Naive thymus-derived CD8-positive, alpha-beta T cell (primary cell): Measurements from ENCODE around the gene AATF. TPM values are rescaled to one million over a fixed set of nuclear protein-coding genes. Genes with fewer than 3 reads are reported as not detected.

Source experiments
- ATAC-seq, 2 donors: fragments of 150-1000 bp; cut with Tn5 transposase in 1 of 2; sonication (Bioruptor Pico), chemical (Tn5 transposase) in 1 of 2; 1 replicate in 1 of 2; 2 replicates in 1 of 2; pipeline ENCODE4 v1.10.0; 2021; ENCODE audit warnings: mild to moderate bottlenecking in 2 of 2, moderate library complexity in 2 of 2
- POLR2A ChIA-PET: fragments of 350-600 bp; sonication (Branson Sonifier 250); formaldehyde crosslinking; loops from one replicate; lab custom pipeline; 2021; ENCODE audit warnings: antibody characterized with exemption; lab: Charles Lee
- DNase-seq, 10 donors: peaks; one replicate each; pipeline versions ENCODE4 v3.0.0 to v3.0.0-alpha.2; 2020 to 2022
- H3K27ac Mint-ChIP-seq, 10 donors: one replicate each; pipeline ENCODE4 v1.8.0; 2020 to 2022; ENCODE audit warnings: mild to moderate bottlenecking in 10 of 10, mixed read lengths in 10 of 10, moderate library complexity in 4 of 10, inconsistent platforms in 1 of 10
- H3K27me3 Mint-ChIP-seq, 5 donors: one replicate each; pipeline ENCODE4 v1.8.0; 2021 to 2022; ENCODE audit warnings: mixed read lengths in 5 of 5
- H3K36me3 Mint-ChIP-seq, 3 donors: one replicate each; pipeline ENCODE4 v1.8.0; 2020 to 2022; ENCODE audit warnings: mixed read lengths in 3 of 3, mild to moderate bottlenecking in 2 of 3, inconsistent platforms in 1 of 3
- H3K4me1 Mint-ChIP-seq, 4 donors: one replicate each; pipeline ENCODE4 v1.8.0; 2021 to 2022; ENCODE audit warnings: mixed read lengths in 4 of 4
- H3K4me3 Mint-ChIP-seq, 10 donors: one replicate each; pipeline ENCODE4 v1.8.0; 2020 to 2022; ENCODE audit warnings: mild to moderate bottlenecking in 10 of 10, mixed read lengths in 10 of 10, moderate library complexity in 6 of 10, inconsistent platforms in 1 of 10
- H3K9me3 Mint-ChIP-seq, 9 donors: one replicate each; pipeline ENCODE4 v1.8.0; 2020 to 2022; ENCODE audit warnings: mixed read lengths in 9 of 9, mild to moderate bottlenecking in 3 of 9, inconsistent platforms in 1 of 9, moderate library complexity in 1 of 9
- polyA plus RNA-seq, 3 donors: library from polyadenylated mRNA; unstranded; fragments of 300-500 nt; fragmentation: Illumina TruSeq; gene quantifications; one replicate each; pipeline ENCODE4 v1.2.3, GENCODE V29; 2021
- total RNA-seq, 8 experiments: library from RNA in 2 of 8; stranded (reverse) in 2 of 8; gene quantifications; one replicate each; pipeline ENCODE4 v1.2.3 and lab custom pipeline; 2021 to 2026

The AATF gene
- total and polyA plus RNA-seq, 5 experiments from 2014 or later: 59.7 to 89.7 (median 65.0) TPM

GRCh38 chr17:37043201-37043600 is 94.4 kb downstream of the AATF start:
- Mint-ChIP-seq H3K4me1 (peaks cover 11 to 17% (median 13%) of the 10 kb centered on the region in 4 donors), H3K27ac (peak overlapping the region in 8 of 10 donors; percentile 5 to 72 (median 28)), H3K9me3 (no peaks in the 10 kb centered on the region), H3K36me3 (peaks cover 0 to 47% (median 7%) of the 10 kb centered on the region in 3 donors), H3K4me3 (no peak overlapping the region), H3K27me3 (no peaks in the 10 kb centered on the region)
- POLR2A ChIA-PET: no interaction called here
- DNase-seq (no peak), ATAC-seq (no peak)

GRCh38 chr17:37045351-37045922 is 96.7 kb downstream of the AATF start:
- no peaks in the 10 kb centered on the region for H3K9me3 Mint-ChIP-seq
- peaks cover 0 to 39% (median 7%) of the 10 kb centered on the region in 3 donors for H3K36me3 Mint-ChIP-seq
- H3K4me3 Mint-ChIP-seq: no peak overlapping the region
- POLR2A ChIA-PET: interaction anchor here (0.7 kb wide), 1 partner anchor 279 kb away, joined by 3 read pairs; no protein-coding TSS in a partner anchor
- no peaks in the 10 kb centered on the region for H3K27me3 Mint-ChIP-seq
- peaks cover 11 to 18% (median 15%) of the 10 kb centered on the region in 4 donors for H3K4me1 Mint-ChIP-seq
- peak overlapping the region in 6 of 10 donors; percentile 0 to 75 (median 45) for H3K27ac Mint-ChIP-seq
- DNase-seq (no peak), ATAC-seq (no peak)

GRCh38 chr17:37047631-37048104 is 98.9 kb downstream of the AATF start:
- POLR2A ChIA-PET: interaction anchor here (0.5 kb wide), 1 partner anchor 138 kb away, joined by 4 read pairs; no protein-coding TSS in a partner anchor
- no peaks in the 10 kb centered on the region for H3K27me3 Mint-ChIP-seq
- H3K4me3 Mint-ChIP-seq: no peak overlapping the region
- peaks cover 0 to 45% (median 4%) of the 10 kb centered on the region in 3 donors for H3K36me3 Mint-ChIP-seq
- peak; percentile 91 to 92 for ATAC-seq
- peaks cover 11 to 21% (median 15%) of the 10 kb centered on the region in 4 donors for H3K4me1 Mint-ChIP-seq
- DNase-seq: peak; percentile 60 to 85 (median 72)
- H3K9me3 Mint-ChIP-seq: no peaks in the 10 kb centered on the region
- peak overlapping the region in 7 of 10 donors; percentile 12 to 76 (median 63) for H3K27ac Mint-ChIP-seq

GRCh38 chr17:37048811-37049210 is 100.1 kb downstream of the AATF start:
- Mint-ChIP-seq H3K9me3 (no peaks in the 10 kb centered on the region), H3K36me3 (peaks cover 0 to 48% (median 4%) of the 10 kb centered on the region in 3 donors), H3K27me3 (no peaks in the 10 kb centered on the region), H3K27ac (no peak overlapping the region), H3K4me1 (peaks cover 7 to 17% (median 9%) of the 10 kb centered on the region in 4 donors), H3K4me3 (no peak overlapping the region)
- DNase-seq (no peak), ATAC-seq (no peak)
- POLR2A ChIA-PET: interaction anchor here (0.7 kb wide), 1 partner anchor 448 kb away, joined by 6 read pairs; the partner anchor contains the start of gene MRM1

- DNase-seq (no peak), ATAC-seq (no peak)
- peaks cover 0 to 56% (median 11%) of the 10 kb centered on the region in 3 donors for H3K36me3 Mint-ChIP-seq
- no peak overlapping the region for H3K4me3 Mint-ChIP-seq
- H3K27me3 Mint-ChIP-seq: no peaks in the 10 kb centered on the region
- peaks cover 7 to 17% (median 9%) of the 10 kb centered on the region in 4 donors for H3K4me1 Mint-ChIP-seq
- H3K27ac Mint-ChIP-seq: no peak overlapping the region
- POLR2A ChIA-PET: no interaction called here
- H3K9me3 Mint-ChIP-seq: no peaks in the 10 kb centered on the region
These were observed 102.2 kb downstream of the AATF start for GRCh38 chr17:37050920-37051319.

- no peaks in the 10 kb centered on the region for H3K27me3 Mint-ChIP-seq
- peaks cover 0 to 60% (median 14%) of the 10 kb centered on the region in 3 donors for H3K36me3 Mint-ChIP-seq
- no peak for ATAC-seq
- POLR2A ChIA-PET: no interaction called here
- H3K9me3 Mint-ChIP-seq: no peaks in the 10 kb centered on the region
- peak overlapping the region in 1 of 10 donors; percentile 84 for H3K27ac Mint-ChIP-seq
- H3K4me3 Mint-ChIP-seq: no peak overlapping the region
- H3K4me1 Mint-ChIP-seq: peaks cover 7 to 17% (median 9%) of the 10 kb centered on the region in 4 donors
- no peak for DNase-seq
These were observed 102.6 kb downstream of the AATF start for GRCh38 chr17:37051381-37051780.

- H3K36me3 Mint-ChIP-seq: peaks cover 0 to 65% (median 18%) of the 10 kb centered on the region in 3 donors
- no peak for ATAC-seq
- POLR2A ChIA-PET: no interaction called here
- no peaks in the 10 kb centered on the region for H3K9me3 Mint-ChIP-seq
- no peaks in the 10 kb centered on the region for H3K27me3 Mint-ChIP-seq
- H3K27ac Mint-ChIP-seq: peak overlapping the region in 1 of 10 donors; percentile 41
- no peak for DNase-seq
- H3K4me3 Mint-ChIP-seq: no peak overlapping the region
- peaks cover 7 to 17% (median 9%) of the 10 kb centered on the region in 4 donors for H3K4me1 Mint-ChIP-seq
These were observed 103.1 kb downstream of the AATF start for GRCh38 chr17:37051833-37052232.

GRCh38 chr17:37052450-37052849 is 103.7 kb downstream of the AATF start:
- Mint-ChIP-seq H3K36me3 (peaks cover 0 to 71% (median 23%) of the 10 kb centered on the region in 3 donors), H3K27ac (peak overlapping the region in 4 of 10 donors; percentile 37 to 80 (median 56))
- no peak for ATAC-seq

GRCh38 chr17:37054894-37055293 is 106.1 kb downstream of the AATF start:
- no peak overlapping the region for H3K4me3 Mint-ChIP-seq
- peaks cover 0 to 69% (median 23%) of the 10 kb centered on the region in 3 donors for H3K36me3 Mint-ChIP-seq
- H3K27me3 Mint-ChIP-seq: no peaks in the 10 kb centered on the region
- ATAC-seq (no peak), DNase-seq (no peak)
- H3K4me1 Mint-ChIP-seq: peaks cover 0 to 5% (median under 1%) of the 10 kb centered on the region in 4 donors
- H3K9me3 Mint-ChIP-seq: no peaks in the 10 kb centered on the region
- peak overlapping the region in 2 of 10 donors; percentile 16 to 69 for H3K27ac Mint-ChIP-seq
- POLR2A ChIA-PET: interaction anchor here (0.6 kb wide), 1 partner anchor 13 kb away, joined by 3 read pairs; no protein-coding TSS in a partner anchor

More at GRCh38 chr17:37052450-37052849, 103.7 kb downstream of the AATF start:
- H3K4me1 Mint-ChIP-seq: peaks cover 6 to 16% (median 7%) of the 10 kb centered on the region in 4 donors
- POLR2A ChIA-PET: interaction anchor here (0.6 kb wide), 1 partner anchor 401 kb away, joined by 3 read pairs; no protein-coding TSS in a partner anchor
- no peaks in the 10 kb centered on the region for H3K27me3 Mint-ChIP-seq
- no peak overlapping the region for H3K4me3 Mint-ChIP-seq
- no peaks in the 10 kb centered on the region for H3K9me3 Mint-ChIP-seq
- DNase-seq: no peak

GRCh38 chr17:37056622-37057021 is 107.9 kb downstream of the AATF start:
- no peak overlapping the region for H3K27ac Mint-ChIP-seq
- H3K36me3 Mint-ChIP-seq: peaks cover 0 to 61% (median 23%) of the 10 kb centered on the region in 3 donors
- no peak for ATAC-seq
- peaks cover 0 to 2% (median under 1%) of the 10 kb centered on the region in 4 donors for H3K4me1 Mint-ChIP-seq
- H3K27me3 Mint-ChIP-seq: no peaks in the 10 kb centered on the region
- no peak for DNase-seq
- H3K4me3 Mint-ChIP-seq: peak overlapping the region in 1 of 10 donors; percentile 39
- H3K9me3 Mint-ChIP-seq: no peaks in the 10 kb centered on the region
- POLR2A ChIA-PET: no interaction called here

GRCh38 chr17:37059493-37059892 is 110.7 kb downstream of the AATF start:
- H3K4me1 Mint-ChIP-seq: peaks cover 0 to 3% (median under 1%) of the 10 kb centered on the region in 4 donors
- POLR2A ChIA-PET: no interaction called here
- no peak for DNase-seq
- peaks cover 0 to 38% (median 21%) of the 10 kb centered on the region in 3 donors for H3K36me3 Mint-ChIP-seq
- no peak for ATAC-seq
- H3K4me3 Mint-ChIP-seq: peak overlapping the region in 1 of 10 donors; percentile 60
- H3K27me3 Mint-ChIP-seq: peaks cover 0 to 1% (median 0%) of the 10 kb centered on the region in 5 donors
- H3K27ac Mint-ChIP-seq: no peak overlapping the region
- H3K9me3 Mint-ChIP-seq: no peaks in the 10 kb centered on the region

GRCh38 chr17:37060094-37060493 is 111.3 kb downstream of the AATF start:
- POLR2A ChIA-PET: no interaction called here
- no peak for DNase-seq

GRCh38 chr17:37060928-37061327 is 112.2 kb downstream of the AATF start:
- peaks cover 0 to 1% (median 0%) of the 10 kb centered on the region in 5 donors for H3K27me3 Mint-ChIP-seq
- H3K27ac Mint-ChIP-seq: no peak overlapping the region
- H3K9me3 Mint-ChIP-seq: no peaks in the 10 kb centered on the region
- no peak overlapping the region for H3K4me3 Mint-ChIP-seq
- peaks cover 0 to 1% (median 0%) of the 10 kb centered on the region in 4 donors for H3K4me1 Mint-ChIP-seq
- POLR2A ChIA-PET: no interaction called here
- DNase-seq (no peak), ATAC-seq (no peak)
- peaks cover 0 to 25% (median 16%) of the 10 kb centered on the region in 3 donors for H3K36me3 Mint-ChIP-seq

More at GRCh38 chr17:37060094-37060493, 111.3 kb downstream of the AATF start:
- no peak overlapping the region for H3K27ac Mint-ChIP-seq
- no peaks in the 10 kb centered on the region for H3K9me3 Mint-ChIP-seq
- H3K36me3 Mint-ChIP-seq: peaks cover 0 to 32% (median 20%) of the 10 kb centered on the region in 3 donors
- no peak overlapping the region for H3K4me3 Mint-ChIP-seq
- peaks cover 0 to 1% (median 0%) of the 10 kb centered on the region in 5 donors for H3K27me3 Mint-ChIP-seq
- peaks cover 0 to 1% (median 0%) of the 10 kb centered on the region in 4 donors for H3K4me1 Mint-ChIP-seq
- no peak for ATAC-seq
